T-helper 2 cell treated with Interferon-gamma antibody and Interleukin-4, amounts not matched to agents 100 ng/mL and 5 ng/mL, for 36 hours (primary cell): ENCODE results near the gene PCARE. TPM values are rescaled to one million over a fixed set of nuclear protein-coding genes. Genes with fewer than 3 reads are reported as not detected.
"Not testable (repeated sequence)": the region's sequence is repeated elsewhere in the genome, so short reads cannot be mapped to it uniquely, and the experiment has no call there.

Experiments
- intact Hi-C: fragments of 100-400 bp; cut with micrococcal nuclease; formaldehyde crosslinking; loops from one replicate; pipeline ENCODE4 v1.15.1; 2023
- total RNA-seq: library from RNA; stranded (reverse); gene quantifications from 2 replicates; pipeline ENCODE4 v1.2.3, GENCODE V29; 2022

PCARE gene
- total RNA-seq, 1 donor from 2014 or later: not detected

DNA sequence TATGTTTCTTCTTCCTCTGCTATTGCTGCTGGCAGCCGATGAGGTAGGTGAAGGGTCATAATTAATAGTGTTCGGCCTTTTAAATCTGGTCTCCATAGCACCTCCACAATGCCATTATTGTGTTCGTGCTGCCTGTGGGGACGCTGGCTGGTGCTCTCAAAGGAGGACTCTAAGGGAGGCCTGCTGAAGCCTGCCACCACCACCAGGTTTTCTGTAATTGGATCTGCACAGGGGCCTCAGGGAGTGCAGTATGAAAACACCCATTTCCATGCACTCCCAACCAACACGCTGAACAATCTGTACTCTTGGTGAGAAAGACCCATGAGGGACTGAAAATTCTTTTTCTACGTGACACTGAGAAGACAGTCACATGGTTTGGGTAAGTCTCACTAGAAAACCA lies 23.2 kb upstream of the PCARE start:
- intact Hi-C loops: no loop called here

DNA sequence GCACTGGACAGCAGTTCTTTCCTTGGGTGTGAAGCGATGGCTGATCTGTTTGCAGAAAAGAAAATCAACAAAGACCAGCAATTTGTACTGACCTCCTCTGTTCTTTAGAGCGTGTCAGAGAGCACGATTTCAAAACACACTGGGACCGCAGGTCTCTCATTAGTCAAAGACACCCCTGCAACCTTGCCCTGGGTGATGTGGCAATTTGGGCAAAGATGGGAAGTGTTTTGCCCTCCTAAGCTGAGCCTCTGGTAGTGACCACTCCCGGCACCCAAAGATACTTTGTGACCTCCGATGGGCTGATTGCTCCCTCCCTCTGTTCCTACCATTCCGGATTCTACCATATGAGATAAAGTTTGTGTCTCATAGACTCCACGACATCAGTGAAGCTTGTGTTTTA lies 22.6 kb upstream of the PCARE start:
- intact Hi-C loops: no loop called here

DNA sequence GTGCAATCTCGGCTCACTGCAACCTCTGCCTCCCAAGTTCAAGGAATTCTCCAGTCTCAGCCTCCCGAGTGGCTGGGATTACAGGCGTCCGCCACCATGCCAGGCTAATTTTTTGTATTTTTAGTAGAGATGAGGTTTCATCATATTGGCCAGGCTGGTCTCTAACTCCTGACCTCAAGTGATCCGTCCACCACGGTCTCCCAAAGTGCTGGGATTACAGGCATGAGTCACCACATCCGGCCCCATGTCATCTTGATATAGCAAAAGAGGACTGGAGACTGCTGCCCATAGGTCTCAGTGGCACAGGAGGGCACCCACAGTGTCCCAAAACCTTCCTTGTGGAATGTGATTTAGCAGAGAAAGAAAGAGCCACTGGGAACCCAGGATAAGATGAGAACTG lies 16.0 kb upstream of the PCARE start:
- intact Hi-C loops: not testable (repeated sequence)

DNA sequence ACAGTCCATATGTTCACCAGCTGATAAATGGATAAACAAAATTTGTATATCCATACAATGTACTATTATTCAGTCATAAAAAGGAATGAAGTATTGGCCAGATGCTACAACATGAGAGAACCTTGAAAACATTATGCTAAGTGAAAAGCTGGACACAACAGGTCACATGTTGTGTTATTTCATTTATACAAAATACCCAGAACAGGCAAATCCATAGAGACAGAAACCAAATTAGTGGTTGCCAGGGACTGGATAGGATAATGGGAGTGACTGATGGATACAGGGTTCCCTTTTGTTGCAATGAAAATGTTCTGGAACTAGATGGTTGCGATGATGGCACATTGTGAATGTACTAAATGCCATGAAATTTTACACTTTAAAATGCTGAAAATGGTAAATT lies 10.2 kb upstream of the PCARE start:
- intact Hi-C loops: no loop called here

DNA sequence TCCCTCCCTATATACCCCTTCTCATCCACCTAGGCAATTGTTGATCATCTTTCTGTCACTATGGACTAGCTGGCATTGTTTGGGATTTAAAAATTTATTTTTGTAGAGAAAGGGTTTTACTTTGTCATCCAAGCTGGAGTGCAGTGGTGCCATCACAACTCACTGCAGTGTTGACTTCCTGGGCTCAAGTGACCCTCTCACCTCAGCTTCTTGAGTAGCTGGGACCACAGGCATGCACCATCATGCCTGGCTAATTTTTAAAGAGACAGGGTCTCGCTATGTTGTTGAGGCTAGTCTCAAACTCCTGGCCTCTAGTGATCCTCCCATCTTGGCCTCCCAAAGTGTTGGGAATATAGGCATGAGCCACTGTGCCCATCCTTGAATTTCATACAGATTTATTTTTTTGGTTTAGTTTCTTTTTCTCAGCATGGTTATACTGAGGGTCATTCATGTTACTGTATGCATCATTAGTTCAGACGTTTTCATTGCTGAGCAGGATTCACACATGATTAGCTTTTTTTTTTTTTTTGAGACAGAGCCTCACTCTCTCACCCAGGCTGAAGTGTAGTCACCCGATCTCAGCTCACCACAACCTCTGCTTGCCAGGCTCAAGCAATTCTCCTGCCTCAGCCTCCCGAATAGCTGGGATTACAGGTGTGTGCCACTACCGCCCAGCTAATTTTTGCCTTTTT lies 8.6 kb upstream of the PCARE start:
- intact Hi-C loops: no loop called here

DNA sequence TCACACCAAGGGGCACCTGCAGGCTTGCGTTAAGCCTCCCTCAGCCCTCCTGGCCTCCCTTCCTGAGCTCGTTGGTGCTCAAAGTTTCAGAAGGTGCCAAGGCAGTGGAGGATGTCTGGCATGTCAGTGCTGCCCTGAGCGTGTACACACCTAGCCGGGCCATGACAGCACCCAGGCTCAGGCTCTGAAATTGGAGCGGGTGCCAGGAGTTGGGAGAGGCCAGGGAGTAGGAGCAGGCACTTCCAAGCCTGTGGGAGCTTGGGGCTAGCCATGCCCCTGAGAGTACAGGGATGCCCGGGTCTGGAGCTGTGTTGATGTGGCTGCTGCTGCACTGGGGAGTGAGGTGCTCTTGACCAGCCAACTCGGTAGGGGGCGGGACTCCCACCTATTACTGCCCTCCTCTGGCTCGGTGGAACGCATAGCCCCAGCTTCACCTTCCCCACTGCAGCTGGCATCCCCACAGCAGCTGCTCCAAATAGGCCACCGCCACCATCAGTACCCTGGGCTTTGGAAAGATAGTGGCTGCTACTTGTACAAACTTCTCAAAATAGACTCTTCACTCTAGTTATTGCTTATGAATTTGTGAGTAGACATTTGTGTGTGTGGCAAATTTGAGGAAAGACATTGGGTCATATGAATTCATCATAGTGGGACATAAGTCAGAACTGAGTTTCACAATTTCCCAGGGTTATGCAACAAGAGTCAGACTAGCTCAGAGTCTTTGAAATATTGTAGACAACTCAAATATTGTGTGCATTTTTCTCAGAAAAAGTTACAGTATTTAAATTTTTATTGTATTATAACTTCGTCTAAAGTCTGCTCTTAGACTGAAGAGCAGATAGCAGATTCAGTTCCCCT lies 6.8 kb upstream of the PCARE start:
- intact Hi-C loops: no loop called here

DNA sequence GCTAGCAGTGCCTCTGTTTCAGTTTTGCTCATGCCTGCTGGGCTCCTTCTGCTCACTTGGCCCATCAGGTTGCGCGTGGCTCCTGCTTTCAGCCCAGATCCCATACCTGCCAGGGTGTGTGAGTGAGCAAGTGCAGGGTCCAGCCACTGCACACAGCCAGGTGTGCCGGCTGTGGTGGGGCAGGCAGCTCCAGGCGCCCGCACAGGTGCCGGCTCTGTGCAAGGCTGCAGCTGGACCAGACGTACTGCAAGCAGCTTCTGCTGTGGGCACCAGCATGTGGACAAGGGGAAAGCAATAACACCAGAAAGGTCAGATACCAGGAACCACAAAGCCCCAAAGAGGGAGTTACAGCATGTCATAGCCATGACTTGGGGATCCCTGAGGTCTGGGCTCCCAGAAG lies 5.6 kb upstream of the PCARE start:
- intact Hi-C loops: no loop called here

DNA sequence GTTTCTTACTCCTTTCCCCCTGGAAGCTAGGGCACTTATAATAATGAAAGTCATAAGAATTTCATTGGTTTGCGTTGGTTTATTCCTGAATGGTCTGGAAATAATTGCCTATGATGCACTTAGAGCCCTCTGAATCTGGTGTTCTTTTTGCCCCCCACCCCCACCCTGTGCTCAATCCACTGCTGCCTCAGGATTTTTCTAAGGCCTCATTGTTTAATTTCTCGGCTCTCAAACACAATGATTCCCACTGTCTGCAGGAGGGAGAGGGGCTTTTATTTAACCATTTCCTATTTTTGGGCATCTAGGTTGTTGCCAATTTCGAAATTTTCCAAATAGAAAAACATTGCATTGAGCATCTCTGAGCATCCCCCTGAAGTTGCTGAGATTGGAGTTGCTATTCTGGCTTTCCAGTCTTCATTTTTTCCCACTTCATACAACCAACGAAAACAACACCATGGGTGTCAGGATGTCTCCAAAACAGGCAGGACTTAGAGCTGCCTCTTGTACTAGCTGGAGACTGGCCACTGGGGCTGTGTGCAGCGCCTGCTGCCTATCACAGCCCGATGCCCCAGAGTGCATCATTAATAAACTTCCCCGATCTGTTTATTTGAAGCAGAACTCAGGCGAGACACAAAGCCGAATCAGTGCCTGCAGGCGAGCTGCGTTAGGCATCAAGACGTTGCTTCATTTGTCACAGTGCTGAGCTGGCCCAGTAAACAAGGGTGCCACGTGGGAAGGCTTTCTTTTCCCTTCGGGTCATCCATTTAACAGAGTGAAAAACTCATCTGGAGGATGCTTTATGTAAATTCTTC lies 1.8 kb upstream of the PCARE start:
- intact Hi-C loops: no loop called here

DNA sequence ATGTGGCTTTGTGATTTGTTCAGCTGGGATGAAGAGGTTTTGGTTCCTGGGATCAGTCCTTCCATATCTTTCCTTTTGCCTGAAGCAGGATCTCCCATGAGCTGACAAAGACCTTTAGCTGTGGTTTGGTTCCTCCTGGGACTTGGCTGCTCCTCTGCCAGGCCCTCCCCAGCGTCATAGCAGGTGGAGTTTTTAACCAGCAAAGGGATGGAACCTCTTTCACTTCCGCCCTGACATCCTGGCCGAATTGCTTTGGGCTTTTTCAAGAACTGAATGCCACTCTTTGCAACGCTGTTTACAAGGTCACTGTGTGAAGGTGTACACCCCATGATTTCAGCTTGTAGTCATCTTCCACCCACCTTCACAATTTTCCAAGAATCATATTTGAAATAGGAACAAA lies 390 bp downstream of the PCARE start:
- intact Hi-C loops: no loop called here

DNA sequence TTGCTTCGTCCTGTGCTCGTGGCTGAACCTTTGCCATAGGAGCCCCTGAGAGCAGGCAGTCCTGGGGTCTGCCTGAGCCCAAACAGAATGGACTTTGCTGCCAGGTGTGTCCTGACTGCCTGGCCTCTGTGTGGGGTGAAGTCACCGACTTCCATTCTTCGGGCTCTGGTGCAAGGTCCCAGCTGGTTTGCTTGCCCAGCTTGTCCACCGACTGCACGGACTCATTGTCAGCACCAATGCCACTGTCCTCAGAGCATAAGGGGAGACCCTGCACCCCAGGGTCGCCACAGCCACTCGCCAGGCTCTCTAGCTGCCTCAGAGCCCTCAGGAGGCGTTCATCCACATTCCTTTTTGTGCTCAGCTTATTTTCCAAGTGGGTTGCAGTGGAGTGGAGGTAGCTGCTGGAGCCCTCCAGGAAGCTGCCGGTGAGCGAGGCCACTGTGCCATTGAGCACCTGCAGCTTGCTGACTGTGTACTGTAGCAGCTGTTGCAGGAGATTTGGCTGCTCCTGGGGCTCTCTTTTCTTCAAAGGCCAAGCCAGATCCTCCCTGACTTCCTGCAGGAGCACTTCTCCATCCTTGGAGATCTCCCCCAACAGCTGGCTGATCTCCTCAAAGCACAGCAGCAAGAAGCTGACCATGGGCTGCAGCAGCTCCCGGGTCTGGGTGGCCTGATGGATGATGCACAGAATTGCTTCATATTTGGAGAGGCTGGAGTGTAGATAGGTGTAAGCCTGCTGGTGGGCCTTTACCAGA lies 1.2 kb downstream of the PCARE start:
- intact Hi-C loops: no loop called here

DNA sequence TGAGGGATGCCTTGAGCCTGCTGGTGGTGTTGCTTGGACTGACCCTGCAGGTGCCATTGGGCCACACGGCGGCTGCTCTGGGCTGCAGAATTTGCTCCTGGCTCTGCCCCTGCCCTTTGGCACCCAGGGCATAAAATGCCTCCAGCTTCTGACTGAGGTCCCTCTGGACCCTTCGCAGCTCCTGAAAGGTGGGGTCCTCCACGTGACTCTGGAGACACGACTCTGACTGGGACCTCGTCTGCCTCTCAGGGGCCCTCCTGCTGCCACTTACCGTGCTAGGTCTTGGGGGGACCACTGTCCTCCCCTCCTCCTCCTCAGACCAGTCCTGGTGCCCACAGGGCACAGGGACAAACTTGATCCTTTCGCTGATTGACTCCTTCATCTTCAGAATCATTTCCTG lies 2.1 kb downstream of the PCARE start:
- intact Hi-C loops: no loop called here

DNA sequence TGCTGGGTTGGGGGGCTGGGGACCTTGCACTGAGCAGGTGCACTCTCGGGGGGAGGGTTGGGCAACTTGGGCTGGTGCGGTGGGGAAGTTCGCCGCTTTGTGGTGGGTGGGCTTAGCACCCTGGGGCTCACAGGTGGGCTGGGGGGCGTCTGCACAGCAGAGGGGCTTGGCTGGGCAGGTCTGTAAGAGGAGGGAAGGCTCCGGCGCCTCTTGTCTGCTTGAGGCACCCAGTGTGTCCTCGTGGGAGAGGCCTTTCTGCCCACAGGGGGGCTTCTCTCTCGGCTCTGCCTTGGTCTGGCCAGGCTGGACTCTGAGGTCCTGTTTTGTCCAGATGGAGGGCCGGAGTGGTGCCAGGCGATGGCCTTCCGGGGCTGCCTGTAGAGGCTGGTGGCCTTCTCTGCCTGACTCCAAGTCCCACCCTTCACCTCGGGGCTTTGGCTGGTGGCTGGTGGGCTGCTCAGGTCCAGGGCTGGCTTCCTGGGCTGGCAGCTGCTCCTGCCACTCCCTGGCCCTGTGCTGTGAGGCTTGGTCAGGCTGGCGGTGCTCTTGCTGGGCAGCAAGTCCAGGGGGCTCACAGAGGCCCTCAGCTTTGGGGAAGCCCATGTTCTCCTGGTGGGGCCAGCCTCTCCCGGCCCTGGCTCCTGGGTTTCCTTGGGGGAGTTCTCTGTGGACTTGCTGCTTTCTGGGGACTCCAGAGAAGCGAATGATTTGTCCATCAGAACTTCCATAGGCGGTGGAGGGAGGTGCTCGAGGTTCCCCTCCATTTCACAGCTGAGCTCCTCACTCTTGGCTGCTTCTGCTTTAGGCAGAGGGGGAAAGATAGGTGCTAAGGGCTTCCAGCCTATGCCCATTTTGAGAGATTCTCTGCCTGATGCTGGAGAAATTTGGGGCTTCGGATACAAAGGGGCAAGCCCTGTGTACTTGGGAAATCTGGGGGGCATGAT lies 3.0 kb downstream of the PCARE start:
- intact Hi-C loops: no loop called here

DNA sequence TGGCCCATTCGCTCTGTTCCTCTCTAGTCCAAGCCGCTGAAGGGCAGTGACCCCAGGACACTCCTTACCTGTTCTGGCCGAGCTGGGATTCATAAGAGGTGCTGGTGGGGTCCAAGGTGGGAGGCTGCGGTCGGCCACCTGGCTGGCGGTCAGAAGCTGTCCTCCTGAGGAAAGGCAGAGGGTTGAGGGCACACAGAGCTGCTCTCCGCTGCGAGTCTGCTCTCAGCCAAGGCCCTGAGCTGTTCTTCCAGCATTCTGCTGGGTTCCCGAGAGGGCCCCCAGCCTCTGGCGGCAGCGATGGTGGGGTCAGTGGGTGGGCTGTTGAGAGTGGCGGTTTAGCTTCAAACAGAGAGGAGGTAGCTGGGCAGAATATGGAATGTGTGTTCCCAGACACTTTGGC lies 3.8 kb downstream of the PCARE start:
- intact Hi-C loops: no loop called here

DNA sequence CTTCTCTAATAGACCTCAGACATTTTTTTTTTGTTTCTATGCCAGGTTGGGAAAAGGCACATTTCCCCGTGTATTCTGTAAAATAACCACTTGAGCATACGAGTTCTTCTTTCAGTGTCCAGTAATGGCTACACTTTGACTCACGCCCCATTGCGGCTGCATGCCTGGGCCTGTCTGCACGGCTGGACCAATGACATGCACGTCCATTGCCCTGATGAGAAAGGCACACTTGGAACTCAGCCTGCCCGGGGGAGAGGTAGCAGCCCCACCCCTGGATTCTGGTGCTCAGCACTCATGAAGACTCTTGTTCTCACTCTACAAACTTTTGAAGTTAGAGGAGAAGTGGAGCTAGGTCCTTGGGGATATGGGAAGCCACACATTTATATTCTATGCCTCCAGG lies 5.8 kb downstream of the PCARE start:
- intact Hi-C loops: no loop called here

DNA sequence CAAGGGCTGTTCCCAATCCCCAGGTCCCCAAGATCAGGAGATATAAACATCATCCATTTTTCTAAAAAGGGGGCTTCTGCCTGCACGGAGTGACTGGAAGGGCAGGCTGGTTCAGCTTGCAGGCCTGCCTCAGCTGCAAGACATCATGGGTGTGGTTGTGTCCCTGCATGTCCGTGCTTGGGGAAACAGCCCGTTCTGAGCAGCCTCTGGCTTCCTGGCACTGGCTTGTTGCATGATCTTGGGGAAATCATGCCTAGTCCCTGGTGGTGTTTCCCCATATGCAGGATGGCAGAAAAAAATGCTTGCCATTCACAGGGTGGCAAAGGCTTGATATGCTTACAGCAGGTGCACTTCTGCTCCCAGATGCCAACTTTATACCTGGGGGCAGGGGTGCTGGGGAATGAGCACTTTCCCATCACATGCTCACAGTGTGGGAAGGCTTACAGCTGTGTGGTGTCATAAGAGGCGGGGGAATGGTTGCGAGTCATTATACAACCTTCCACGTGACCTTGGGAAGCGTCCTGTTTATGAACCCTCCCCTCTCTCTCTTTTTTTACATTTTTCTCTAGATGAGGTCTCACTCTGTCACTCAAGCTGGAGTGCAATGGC lies 7.2 kb downstream of the PCARE start:
- intact Hi-C loops: no loop called here

DNA sequence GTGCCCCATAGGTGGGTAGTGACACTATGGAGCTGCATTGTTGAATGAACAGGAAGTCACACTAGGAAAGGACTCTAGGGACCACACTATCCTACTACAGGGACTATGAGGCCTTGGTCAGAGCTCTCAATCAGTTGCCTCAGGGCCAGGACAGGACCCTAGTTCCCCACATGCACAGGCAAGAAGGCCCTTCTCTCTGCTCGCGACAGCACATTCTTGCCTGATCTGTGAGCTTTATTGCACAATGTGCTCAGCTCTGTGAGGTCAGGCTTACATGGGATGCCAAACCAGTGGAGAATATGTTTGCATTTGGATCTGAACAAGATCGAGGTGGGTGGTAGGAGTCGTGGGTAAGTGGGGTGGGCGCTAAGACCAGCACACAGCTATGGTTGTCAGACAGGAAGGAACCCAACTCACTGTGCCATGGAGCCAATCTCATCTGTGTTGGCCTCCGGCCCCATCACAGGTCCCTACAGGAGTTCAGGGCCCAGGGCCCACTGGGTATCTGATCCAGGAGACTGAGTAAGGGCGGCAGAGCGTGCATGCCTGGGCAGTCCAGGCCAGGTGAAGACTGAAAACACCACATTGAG lies 8.0 kb downstream of the PCARE start:
- intact Hi-C loops: no loop called here

DNA sequence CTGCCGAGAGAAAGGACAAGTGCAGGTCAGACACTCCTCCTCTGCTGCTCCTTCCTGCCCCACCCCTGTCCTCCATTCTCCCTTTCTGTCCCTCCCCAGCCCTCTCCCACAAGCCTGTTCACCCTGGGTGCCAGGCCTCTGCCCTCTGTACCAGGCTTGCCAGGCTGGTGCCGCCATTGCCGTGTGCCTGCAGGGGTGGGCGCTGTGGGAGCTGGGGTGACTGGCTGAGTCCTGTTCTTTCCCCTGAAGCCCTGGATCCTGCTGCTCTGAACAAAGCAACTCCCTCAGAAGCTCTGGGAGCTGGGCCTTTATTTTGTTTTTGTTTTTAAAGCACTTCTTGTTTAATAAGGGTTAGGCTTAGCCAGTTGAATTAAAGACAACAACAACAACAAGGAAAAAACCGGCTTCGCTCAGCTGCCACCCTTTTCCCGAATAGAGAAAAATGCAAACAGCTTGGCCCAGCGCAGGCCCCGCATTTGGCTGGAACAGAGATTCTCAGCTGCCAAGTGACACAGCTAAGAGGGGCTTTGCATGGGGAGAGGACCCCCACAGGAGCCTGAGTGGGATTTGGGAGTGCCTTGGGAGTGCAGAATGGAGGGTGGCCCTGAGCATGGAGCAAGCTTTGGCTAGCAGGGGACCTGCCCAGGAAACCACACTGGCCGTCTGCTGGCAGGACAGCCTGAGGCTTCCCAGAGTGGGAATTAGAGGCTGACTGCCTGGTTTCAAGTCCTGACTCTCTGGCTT lies 9.1 kb downstream of the PCARE start:
- intact Hi-C loops: no loop called here

DNA sequence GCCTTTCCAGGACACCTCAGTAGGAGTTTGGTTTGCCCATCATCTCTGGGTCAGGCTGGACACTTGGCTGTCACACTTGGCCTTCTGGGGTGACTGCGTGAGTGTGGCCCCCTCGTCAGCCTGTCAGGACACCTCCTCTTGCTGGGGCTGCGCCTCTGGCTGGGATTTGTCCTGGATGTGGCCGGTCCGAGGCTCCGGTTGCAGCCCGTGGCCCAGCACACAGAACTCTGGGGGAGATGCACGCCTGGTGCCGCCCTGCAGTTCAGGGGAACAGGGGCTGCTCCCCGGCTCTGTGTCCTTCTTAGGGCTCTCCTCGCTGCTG lies 9.6 kb downstream of the PCARE start:
- intact Hi-C loops: no loop called here

DNA sequence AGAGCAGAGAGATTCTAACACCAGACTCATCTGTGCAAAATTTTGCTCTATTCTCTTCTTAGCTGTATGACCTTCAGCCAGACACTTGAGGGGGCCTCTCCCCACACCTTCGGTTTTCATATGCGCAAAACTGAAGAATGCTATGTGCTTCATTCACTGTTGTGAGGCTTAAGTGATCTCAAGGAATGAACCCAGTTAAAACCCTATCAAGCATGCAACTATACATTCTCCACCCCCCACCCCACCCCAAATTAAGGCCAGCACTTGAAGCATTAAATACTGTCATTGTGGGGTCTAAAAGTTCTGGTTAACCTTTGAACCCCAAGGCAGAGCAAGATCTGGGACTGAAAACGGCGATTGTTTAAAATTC lies 10.0 kb downstream of the PCARE start:
- intact Hi-C loops: no loop called here
